GM10847 (cell line): Measurements from ENCODE around the gene HHIP.

Experiments
- POLR2A ChIP-seq: IDR thresholded peaks from 2 replicates; pipeline ENCODE4 v1.6.1; 2011; ENCODE audit not compliant: insufficient read length; ENCODE audit errors: extremely low read depth

HHIP gene

GRCh38 chr4:144740316-144740715, 94.4 kb downstream of the HHIP start:
- TF ChIP-seq POLR2A = no peak

- TF ChIP-seq POLR2A = no peak
Measured at GRCh38 chr4:144748814-144749555, 103.0 kb downstream of the HHIP start.

GRCh38 chr4:144750348-144750747, 104.4 kb downstream of the HHIP start:
- no peak for TF ChIP-seq POLR2A

GRCh38 chr4:144754562-144755410, 108.8 kb downstream of the HHIP start:
- TF ChIP-seq POLR2A = no peak

GRCh38 chr4:144757969-144758368, 112.0 kb downstream of the HHIP start:
- TF ChIP-seq POLR2A = no peak

GRCh38 chr4:144778364-144778763, 132.4 kb downstream of the HHIP start:
- no peak for TF ChIP-seq POLR2A

GRCh38 chr4:144782345-144782744, 136.4 kb downstream of the HHIP start:
- no peak for TF ChIP-seq POLR2A

GRCh38 chr4:144785961-144786360, 140.0 kb downstream of the HHIP start:
- TF ChIP-seq POLR2A = no peak

GRCh38 chr4:144787365-144788258, 141.7 kb downstream of the HHIP start:
- TF ChIP-seq POLR2A = no peak

- TF ChIP-seq POLR2A = no peak
Measured at GRCh38 chr4:144788469-144788868, 142.5 kb downstream of the HHIP start.
